Measurements from ENCODE around the gene CETN3. TPM values are rescaled to one million over a fixed set of nuclear protein-coding genes. Genes with fewer than 3 reads are reported as not detected.
"Not testable (repeated sequence)": the region's sequence is repeated elsewhere in the genome, so short reads cannot be mapped to it uniquely, and the experiment has no call there.

CETN3 gene
- total RNA-seq, 1 donor from 2014 or later: 9.2 TPM

- no peak for DNase-seq (ENCODE audit: low read depth, low spot score)
Measured at GRCh38 chr5:90383903-90384302, 25.7 kb downstream of the CETN3 start.

- DNase-seq (ENCODE audit: low read depth, low spot score): no peak
Measured at GRCh38 chr5:90381213-90381929, 28.2 kb downstream of the CETN3 start.

GRCh38 chr5:90379652-90380051, 29.9 kb downstream of the CETN3 start:
- no peak for DNase-seq (ENCODE audit: low read depth, low spot score)

- no peak for DNase-seq (ENCODE audit: low read depth, low spot score)
Measured at GRCh38 chr5:90378752-90379151, 30.8 kb downstream of the CETN3 start.

GRCh38 chr5:90371269-90371668, 38.3 kb downstream of the CETN3 start:
- DNase-seq (ENCODE audit: low read depth, low spot score): not testable (repeated sequence)

- DNase-seq (ENCODE audit: low read depth, low spot score): no peak
Measured at GRCh38 chr5:90368454-90369246, 40.9 kb downstream of the CETN3 start.

DNA sequence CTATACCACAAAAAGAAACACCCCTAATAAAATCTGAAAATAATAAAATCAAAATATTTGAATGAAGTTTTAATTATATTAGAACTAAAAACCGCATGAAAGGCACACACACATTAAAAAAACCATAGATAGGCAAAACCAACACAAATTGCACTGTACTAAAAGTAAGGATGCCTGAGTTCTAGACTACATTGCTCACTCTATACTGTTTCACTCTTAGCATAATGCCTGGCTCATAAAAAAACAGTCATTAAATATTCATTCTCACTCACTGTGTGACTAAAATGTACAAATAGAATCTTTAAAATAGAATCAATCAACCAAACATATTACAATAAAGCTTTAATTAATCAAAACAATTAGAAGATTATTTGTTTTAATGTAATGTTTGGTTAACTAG, 41.7 kb downstream of the CETN3 start:
- DNase-seq (ENCODE audit: low read depth, low spot score): no peak

DNA sequence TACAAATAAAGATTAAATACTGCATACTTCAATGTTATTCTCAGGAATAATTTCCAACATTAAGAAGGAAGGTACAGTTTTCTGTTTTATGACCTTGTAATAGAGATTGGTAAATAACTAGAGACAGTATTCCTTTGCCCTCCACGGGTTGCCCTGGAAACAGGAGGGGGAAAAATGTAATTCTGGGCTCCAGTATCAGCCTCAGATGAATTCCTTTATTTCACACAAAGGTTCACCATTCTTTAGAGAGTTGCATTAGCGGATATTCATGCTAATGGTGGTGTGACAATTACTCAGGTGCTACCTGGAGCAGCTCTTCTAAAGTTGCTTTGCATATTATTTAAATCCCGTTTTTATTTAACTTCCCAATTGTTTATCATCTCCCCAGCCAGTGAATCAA, 42.6 kb downstream of the CETN3 start:
- no peak for DNase-seq (ENCODE audit: low read depth, low spot score)

GRCh38 chr5:90365328-90365727, 44.2 kb downstream of the CETN3 start:
- no peak for DNase-seq (ENCODE audit: low read depth, low spot score)

DNA sequence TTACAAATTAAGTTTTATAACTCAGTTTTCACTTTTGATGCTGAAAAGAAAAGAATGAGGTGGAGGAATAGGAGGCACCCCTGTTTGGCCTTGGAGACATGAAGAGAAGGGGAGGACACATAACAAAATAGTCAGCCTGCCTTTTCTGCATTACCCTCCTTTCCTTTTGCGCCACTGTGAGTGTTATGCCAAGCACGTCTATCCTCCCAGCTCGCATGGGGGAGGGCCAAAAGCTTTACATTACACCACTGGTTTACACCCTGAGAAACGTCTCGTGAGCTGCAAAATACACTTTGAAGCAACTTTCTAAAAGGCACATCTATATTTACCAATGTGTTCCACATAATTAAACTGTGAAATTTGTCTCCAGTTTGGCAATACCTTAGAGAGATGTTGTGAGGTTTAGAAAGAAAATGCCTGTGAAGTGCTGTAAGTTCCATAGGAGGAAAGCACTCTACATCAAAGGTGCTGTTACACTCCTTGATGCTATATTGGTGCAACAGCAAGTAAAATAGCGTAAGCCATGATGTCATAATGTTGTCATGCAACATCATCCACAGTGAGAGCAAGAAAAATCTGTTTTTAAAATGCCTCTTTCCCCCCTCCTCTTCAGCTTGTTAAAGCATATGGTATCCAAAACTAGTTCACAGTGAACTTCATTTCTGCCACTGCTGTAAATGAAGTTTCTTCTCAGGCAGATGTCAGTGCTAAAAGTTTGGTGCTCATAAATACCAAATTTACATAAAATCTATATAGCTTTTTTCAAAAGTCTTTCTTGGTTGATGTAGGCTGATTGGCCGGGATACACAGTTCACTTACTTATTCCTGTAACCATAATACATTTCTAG, 50.3 kb downstream of the CETN3 start:
- DNase-seq (ENCODE audit: low read depth, low spot score): no peak

GRCh38 chr5:90356622-90357021, 52.9 kb downstream of the CETN3 start:
- no peak for DNase-seq (ENCODE audit: low read depth, low spot score)

GRCh38 chr5:90356176-90356575, 53.4 kb downstream of the CETN3 start:
- no peak for DNase-seq (ENCODE audit: low read depth, low spot score)

GRCh38 chr5:90355635-90356034, 53.9 kb downstream of the CETN3 start:
- no peak for DNase-seq (ENCODE audit: low read depth, low spot score)

GRCh38 chr5:90353254-90353653, 56.3 kb downstream of the CETN3 start:
- no peak for DNase-seq (ENCODE audit: low read depth, low spot score)

DNA sequence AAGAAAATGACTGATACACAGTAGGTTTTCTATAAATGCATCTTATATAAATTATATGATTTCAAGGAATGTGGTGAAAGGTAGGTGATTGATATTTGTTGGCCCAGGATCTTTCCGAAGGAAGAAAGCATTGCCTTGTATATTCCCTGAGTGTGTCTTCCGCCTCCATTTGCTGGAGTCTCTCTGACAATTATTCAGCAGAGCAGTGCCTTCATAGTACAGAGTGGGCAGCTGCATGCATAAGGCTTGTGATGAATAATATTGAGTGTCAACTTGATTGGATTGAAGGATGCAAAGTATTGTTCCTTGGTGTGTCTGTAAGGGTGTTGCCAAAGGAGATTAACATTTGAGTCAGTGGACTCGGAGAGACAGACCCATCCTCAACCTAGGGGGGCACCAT, 58.5 kb downstream of the CETN3 start:
- no peak for DNase-seq (ENCODE audit: low read depth, low spot score)

GRCh38 chr5:90347462-90347861, 62.1 kb downstream of the CETN3 start:
- no peak for DNase-seq (ENCODE audit: low read depth, low spot score)

DNA sequence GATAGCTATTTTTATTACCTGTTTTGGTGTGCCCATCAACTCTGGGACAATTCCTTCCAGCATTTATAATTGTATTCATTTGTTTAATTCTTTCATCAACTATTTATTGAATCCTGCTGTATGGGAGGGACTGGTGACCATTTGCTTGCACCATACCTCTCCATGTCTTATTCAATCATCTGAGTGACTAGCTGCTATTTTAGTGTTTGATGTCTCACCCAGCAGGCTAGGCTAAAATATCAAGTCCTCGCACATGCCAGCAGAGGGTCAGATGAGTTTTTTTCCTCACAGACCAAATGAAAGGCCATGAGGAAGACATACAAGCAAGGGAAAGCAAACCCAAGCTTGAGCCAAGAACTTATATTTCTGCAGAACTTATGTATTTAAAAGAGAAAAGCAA, 63.9 kb downstream of the CETN3 start:
- DNase-seq (ENCODE audit: low read depth, low spot score): no peak

DNA sequence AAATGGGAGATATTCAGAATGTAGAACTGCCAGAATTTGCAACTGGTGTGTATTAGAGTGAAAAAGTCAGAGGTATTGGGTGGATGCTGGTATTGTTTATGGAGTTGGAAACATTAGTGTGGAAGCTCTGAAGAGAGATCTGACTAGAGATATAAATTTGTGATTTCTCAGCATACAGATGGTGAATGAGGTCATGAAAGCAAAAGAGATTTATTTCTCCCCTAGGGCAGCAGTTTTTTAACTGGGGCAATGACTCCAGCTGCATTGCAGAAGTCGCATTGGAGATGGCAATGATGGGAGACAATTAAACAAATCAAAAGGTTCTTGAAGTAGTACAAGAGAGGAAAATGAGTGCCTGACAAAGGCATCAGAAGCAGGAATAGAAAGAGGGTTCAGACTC, 64.9 kb downstream of the CETN3 start:
- no peak for DNase-seq (ENCODE audit: low read depth, low spot score)

DNA sequence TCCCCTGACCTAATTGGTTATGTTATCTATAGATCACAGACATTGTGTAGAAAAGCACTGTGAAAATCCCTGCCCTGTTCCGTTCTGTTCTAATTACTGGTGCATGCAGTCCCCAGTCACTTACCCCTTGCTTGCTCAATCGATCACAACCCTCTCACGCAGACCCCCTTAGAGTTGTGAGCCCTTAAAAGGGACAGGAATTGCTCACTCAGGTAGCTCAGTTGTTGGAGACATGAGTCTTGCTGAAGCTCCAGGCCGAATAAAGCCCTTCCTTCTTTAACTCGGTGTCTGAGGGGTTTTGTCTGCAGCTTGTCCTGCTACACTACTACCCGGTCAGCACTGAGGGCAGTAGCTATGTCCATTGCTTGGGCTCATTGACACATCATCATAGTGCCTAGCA, 65.8 kb downstream of the CETN3 start:
- DNase-seq (ENCODE audit: low read depth, low spot score): not testable (repeated sequence)

DNA sequence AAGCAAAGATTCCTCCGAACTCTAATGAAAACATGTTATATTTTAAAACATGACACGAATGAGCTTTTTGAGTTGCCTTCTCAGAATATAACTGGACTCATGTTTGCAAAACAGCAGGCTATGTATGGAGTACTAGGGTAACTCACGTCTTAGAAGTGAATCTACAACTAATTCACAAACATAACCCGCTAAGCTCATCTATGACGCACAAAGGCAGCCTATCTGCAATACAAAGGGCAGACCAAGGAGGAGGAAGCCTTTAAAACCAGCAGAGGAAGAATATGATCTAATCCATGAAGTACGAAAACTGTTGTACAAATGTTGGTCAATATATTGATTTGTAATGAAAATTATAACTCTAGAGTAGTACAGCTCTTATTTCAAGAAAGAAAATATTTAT, 67.0 kb downstream of the CETN3 start:
- no peak for DNase-seq (ENCODE audit: low read depth, low spot score)
